Duodenal mucosa (tissue), 2 donors: ENCODE measurements around the gene SLC35G1.

ENCODE experiments used
- H3K27ac ChIP-seq: one replicate; pipeline ENCODE4 v1.7.0; 2013; ENCODE audit warnings: low read depth, low read length
- H3K27me3 ChIP-seq, 2 donors: one replicate each; pipeline ENCODE4 v1.7.0; 2013; ENCODE audit warnings: low read length in 2 of 2, control low read depth in 1 of 2; ENCODE audit not compliant: insufficient read depth in 2 of 2, control insufficient read depth in 1 of 2
- H3K36me3 ChIP-seq, 2 donors: one replicate each; pipeline ENCODE4 v1.7.0; 2013; ENCODE audit warnings: low read length in 2 of 2, control low read depth in 1 of 2; ENCODE audit not compliant: insufficient read depth in 2 of 2, control insufficient read depth in 1 of 2
- H3K4me1 ChIP-seq, 2 donors: one replicate each; pipeline ENCODE4 v1.7.0; 2013; ENCODE audit warnings: low read length in 2 of 2, control low read depth in 1 of 2; ENCODE audit not compliant: insufficient read depth in 2 of 2, control insufficient read depth in 1 of 2
- H3K4me3 ChIP-seq, 2 donors: one replicate each; pipeline ENCODE4 v1.7.0; 2013; ENCODE audit warnings: low read length in 2 of 2, low read depth in 1 of 2
- H3K9ac ChIP-seq, 2 donors: one replicate each; pipeline ENCODE4 v1.7.0; 2013; ENCODE audit warnings: low read length in 2 of 2, low read depth in 1 of 2
- H3K9me3 ChIP-seq, 2 donors: one replicate each; pipeline ENCODE4 v1.7.0; 2013; ENCODE audit warnings: low read length in 2 of 2, control low read depth in 1 of 2; ENCODE audit not compliant: control insufficient read depth in 1 of 2

Gene SLC35G1

GRCh38 chr10:93945819-93946218 is 52.0 kb downstream of the SLC35G1 start:
- Histone ChIP-seq H3K9ac (no peak overlapping the region), H3K27ac (no peak overlapping the region), H3K4me1 (no peaks in the 10 kb centered on the region), H3K4me3 (no peak overlapping the region), H3K36me3 (no peaks in the 10 kb centered on the region), H3K9me3 (no peaks in the 10 kb centered on the region), H3K27me3 (no peaks in the 10 kb centered on the region)

- Histone ChIP-seq H3K36me3 (no peaks in the 10 kb centered on the region), H3K4me3 (no peak overlapping the region), H3K9ac (no peak overlapping the region), H3K27ac (no peak overlapping the region), H3K4me1 (no peaks in the 10 kb centered on the region), H3K27me3 (no peaks in the 10 kb centered on the region), H3K9me3 (no peaks in the 10 kb centered on the region)
Observed at GRCh38 chr10:93947055-93947454, 53.3 kb downstream of the SLC35G1 start.

DNA sequence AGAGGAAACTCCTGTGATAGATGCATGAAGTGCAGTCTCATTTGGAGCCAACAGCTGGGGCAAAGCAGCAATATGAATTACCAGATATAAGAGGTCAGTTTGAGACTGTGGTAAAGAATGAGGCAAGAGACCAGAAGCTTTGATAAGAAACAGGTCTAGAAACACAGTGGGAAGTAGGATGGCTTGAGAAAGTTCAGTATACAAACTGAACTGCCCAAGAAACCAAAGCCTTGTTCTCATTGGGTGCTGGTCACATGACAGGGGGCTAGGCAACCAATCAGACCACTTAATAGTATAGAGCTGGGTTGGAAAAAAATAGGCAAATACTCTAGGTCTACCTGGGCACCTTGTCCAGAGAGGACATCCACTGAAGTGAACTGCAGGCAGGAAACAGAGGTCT is 53.7 kb downstream of the SLC35G1 start:
- Histone ChIP-seq H3K9ac (no peak overlapping the region), H3K27me3 (no peaks in the 10 kb centered on the region), H3K9me3 (no peaks in the 10 kb centered on the region), H3K4me1 (no peaks in the 10 kb centered on the region), H3K27ac (no peak overlapping the region), H3K36me3 (no peaks in the 10 kb centered on the region), H3K4me3 (no peak overlapping the region)

- H3K9ac ChIP-seq: no peak overlapping the region
- no peak overlapping the region for H3K27ac ChIP-seq
Observed at GRCh38 chr10:93951905-93952304, 58.1 kb downstream of the SLC35G1 start.

More at GRCh38 chr10:93951905-93952304, 58.1 kb downstream of the SLC35G1 start:
- H3K9me3 ChIP-seq: no peaks in the 10 kb centered on the region
- H3K36me3 ChIP-seq: no peaks in the 10 kb centered on the region
- H3K27me3 ChIP-seq: no peaks in the 10 kb centered on the region
- H3K4me1 ChIP-seq: no peaks in the 10 kb centered on the region
- H3K4me3 ChIP-seq: no peak overlapping the region
